ENCODE measurements around the gene CCDC149. TPM values are rescaled to one million over a fixed set of nuclear protein-coding genes. Genes with fewer than 3 reads are reported as not detected.

The CCDC149 gene
- total RNA-seq, 1 donor from 2014 or later, result 5.7 TPM

DNA sequence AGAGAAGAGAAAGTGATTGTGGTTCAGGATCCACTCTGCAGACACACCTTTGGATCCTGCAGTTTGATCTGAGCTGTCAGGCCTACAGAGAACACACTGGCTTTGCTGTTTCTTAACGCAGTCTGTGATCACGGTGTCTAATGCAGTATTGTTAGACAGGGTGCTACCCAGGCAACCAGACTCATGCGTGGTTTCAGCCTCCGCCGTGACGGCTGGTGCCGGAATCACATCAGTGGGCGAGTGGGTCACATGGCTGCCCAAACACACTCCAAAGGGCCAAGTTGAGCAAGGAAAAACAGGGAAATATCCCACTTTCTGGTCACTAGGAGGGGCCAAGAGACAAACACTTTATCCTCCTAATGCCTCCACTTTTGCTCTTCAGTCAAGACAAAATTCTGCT, 27.5 kb downstream of the CCDC149 start:
- H3K4me1 ChIP-seq (ENCODE audit: control insufficient read depth in 3 of 3, insufficient read depth in 3 of 3, low read length in 3 of 3), result no peaks in the 10 kb centered on the region
- no peaks in the 10 kb centered on the region for H3K9me3 ChIP-seq (ENCODE audit: control insufficient read depth in 3 of 3, low read length in 3 of 3)
- no peak overlapping the region for H3K9ac ChIP-seq (ENCODE audit: low read depth in 1 of 3, low read length in 3 of 3)
- no peaks in the 10 kb centered on the region for H3K27me3 ChIP-seq (ENCODE audit: control insufficient read depth in 3 of 3, insufficient read depth in 3 of 3, low read length in 3 of 3)
- H3K27ac ChIP-seq (ENCODE audit: low read depth, low read length), result no peak overlapping the region
- no peak overlapping the region for H3K4me3 ChIP-seq (ENCODE audit: low read length in 3 of 3)
- H3K36me3 ChIP-seq (ENCODE audit: control insufficient read depth in 3 of 3, insufficient read depth in 3 of 3, low read length in 3 of 3), result no peaks in the 10 kb centered on the region

GRCh38 chr4:24884902-24885301, 27.9 kb downstream of the CCDC149 start:
- no peak overlapping the region for H3K27ac ChIP-seq (ENCODE audit: low read depth, low read length)
- H3K36me3 ChIP-seq (ENCODE audit: control insufficient read depth in 3 of 3, insufficient read depth in 3 of 3, low read length in 3 of 3), result no peaks in the 10 kb centered on the region
- H3K9ac ChIP-seq (ENCODE audit: low read depth in 1 of 3, low read length in 3 of 3), result no peak overlapping the region
- no peak overlapping the region for H3K4me3 ChIP-seq (ENCODE audit: low read length in 3 of 3)
- no peaks in the 10 kb centered on the region for H3K4me1 ChIP-seq (ENCODE audit: control insufficient read depth in 3 of 3, insufficient read depth in 3 of 3, low read length in 3 of 3)
- H3K9me3 ChIP-seq (ENCODE audit: control insufficient read depth in 3 of 3, low read length in 3 of 3), result no peaks in the 10 kb centered on the region
- H3K27me3 ChIP-seq (ENCODE audit: control insufficient read depth in 3 of 3, insufficient read depth in 3 of 3, low read length in 3 of 3), result no peaks in the 10 kb centered on the region

DNA sequence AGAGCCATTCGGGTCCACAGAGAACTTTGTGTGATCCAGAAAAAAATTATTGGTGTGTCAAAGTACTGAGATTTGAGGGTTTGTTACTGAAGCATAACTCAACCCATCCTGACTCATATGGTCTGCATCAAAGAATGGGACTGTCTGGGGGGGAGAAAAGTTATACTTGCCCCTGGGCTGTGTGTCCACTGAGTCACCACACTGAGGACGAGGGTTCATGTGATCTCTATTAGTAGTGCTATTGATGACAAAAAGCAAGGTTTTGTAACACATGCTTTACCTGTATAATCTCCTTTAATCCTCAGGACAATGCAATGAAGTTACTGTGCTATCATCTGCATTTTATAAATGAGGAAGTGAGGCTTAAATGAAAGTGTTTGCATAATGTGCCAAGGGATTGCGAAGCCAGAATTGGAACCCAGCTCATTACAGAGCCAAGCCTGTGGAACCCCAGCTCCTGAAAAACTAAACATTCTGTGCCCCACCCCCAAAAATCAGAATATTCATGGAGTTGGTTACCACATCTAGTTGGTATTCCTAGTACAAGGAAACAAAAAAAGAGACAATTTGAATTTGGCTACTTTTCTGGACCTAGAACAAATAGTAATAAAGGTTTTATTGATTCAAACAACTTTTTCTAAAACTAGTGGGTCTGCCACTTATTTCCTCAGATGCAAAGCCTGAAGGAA, 31.2 kb downstream of the CCDC149 start:
- Histone ChIP-seq H3K4me3 (ENCODE audit: low read length in 3 of 3) (no peak overlapping the region), H3K9ac (ENCODE audit: low read depth in 1 of 3, low read length in 3 of 3) (no peak overlapping the region), H3K4me1 (ENCODE audit: control insufficient read depth in 3 of 3, insufficient read depth in 3 of 3, low read length in 3 of 3) (no peaks in the 10 kb centered on the region), H3K9me3 (ENCODE audit: control insufficient read depth in 3 of 3, low read length in 3 of 3) (no peaks in the 10 kb centered on the region), H3K27me3 (ENCODE audit: control insufficient read depth in 3 of 3, insufficient read depth in 3 of 3, low read length in 3 of 3) (no peaks in the 10 kb centered on the region), H3K36me3 (ENCODE audit: control insufficient read depth in 3 of 3, insufficient read depth in 3 of 3, low read length in 3 of 3) (no peaks in the 10 kb centered on the region), H3K27ac (ENCODE audit: low read depth, low read length) (no peak overlapping the region)

DNA sequence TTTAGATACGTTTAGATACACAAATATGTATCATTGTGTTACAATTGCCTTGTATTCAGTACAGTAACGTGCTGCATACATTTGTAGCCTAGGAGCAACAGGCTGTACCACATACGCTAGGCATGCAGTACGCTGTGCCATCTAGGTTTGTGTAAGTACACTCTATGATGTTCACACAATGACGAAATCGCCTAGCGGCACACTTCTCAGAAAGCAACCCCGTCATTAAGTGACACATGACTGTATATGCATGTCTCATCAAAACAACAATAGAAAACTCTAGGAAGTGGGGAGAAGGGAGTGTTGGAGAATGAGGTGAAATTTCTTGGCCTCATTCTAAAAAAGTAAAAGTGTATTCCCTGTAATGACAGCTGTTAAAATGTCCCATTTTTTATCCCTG, 32.7 kb downstream of the CCDC149 start:
- Histone ChIP-seq H3K36me3 (ENCODE audit: control insufficient read depth in 3 of 3, insufficient read depth in 3 of 3, low read length in 3 of 3) (peaks cover 2 to 3% (median 2%) of the 10 kb centered on the region in 3 donors), H3K9ac (ENCODE audit: low read depth in 1 of 3, low read length in 3 of 3) (no peak overlapping the region), H3K4me3 (ENCODE audit: low read length in 3 of 3) (no peak overlapping the region), H3K27me3 (ENCODE audit: control insufficient read depth in 3 of 3, insufficient read depth in 3 of 3, low read length in 3 of 3) (no peaks in the 10 kb centered on the region), H3K27ac (ENCODE audit: low read depth, low read length) (no peak overlapping the region), H3K4me1 (ENCODE audit: control insufficient read depth in 3 of 3, insufficient read depth in 3 of 3, low read length in 3 of 3) (no peaks in the 10 kb centered on the region), H3K9me3 (ENCODE audit: control insufficient read depth in 3 of 3, low read length in 3 of 3) (no peaks in the 10 kb centered on the region)

- Histone ChIP-seq H3K9me3 (ENCODE audit: control insufficient read depth in 3 of 3, low read length in 3 of 3) (no peaks in the 10 kb centered on the region), H3K4me1 (ENCODE audit: control insufficient read depth in 3 of 3, insufficient read depth in 3 of 3, low read length in 3 of 3) (no peaks in the 10 kb centered on the region), H3K36me3 (ENCODE audit: control insufficient read depth in 3 of 3, insufficient read depth in 3 of 3, low read length in 3 of 3) (peaks cover 2 to 3% (median 2%) of the 10 kb centered on the region in 3 donors), H3K27ac (ENCODE audit: low read depth, low read length) (no peak overlapping the region), H3K9ac (ENCODE audit: low read depth in 1 of 3, low read length in 3 of 3) (no peak overlapping the region), H3K27me3 (ENCODE audit: control insufficient read depth in 3 of 3, insufficient read depth in 3 of 3, low read length in 3 of 3) (no peaks in the 10 kb centered on the region), H3K4me3 (ENCODE audit: low read length in 3 of 3) (no peak overlapping the region)
Observed at GRCh38 chr4:24878636-24879016, 34.2 kb downstream of the CCDC149 start.

DNA sequence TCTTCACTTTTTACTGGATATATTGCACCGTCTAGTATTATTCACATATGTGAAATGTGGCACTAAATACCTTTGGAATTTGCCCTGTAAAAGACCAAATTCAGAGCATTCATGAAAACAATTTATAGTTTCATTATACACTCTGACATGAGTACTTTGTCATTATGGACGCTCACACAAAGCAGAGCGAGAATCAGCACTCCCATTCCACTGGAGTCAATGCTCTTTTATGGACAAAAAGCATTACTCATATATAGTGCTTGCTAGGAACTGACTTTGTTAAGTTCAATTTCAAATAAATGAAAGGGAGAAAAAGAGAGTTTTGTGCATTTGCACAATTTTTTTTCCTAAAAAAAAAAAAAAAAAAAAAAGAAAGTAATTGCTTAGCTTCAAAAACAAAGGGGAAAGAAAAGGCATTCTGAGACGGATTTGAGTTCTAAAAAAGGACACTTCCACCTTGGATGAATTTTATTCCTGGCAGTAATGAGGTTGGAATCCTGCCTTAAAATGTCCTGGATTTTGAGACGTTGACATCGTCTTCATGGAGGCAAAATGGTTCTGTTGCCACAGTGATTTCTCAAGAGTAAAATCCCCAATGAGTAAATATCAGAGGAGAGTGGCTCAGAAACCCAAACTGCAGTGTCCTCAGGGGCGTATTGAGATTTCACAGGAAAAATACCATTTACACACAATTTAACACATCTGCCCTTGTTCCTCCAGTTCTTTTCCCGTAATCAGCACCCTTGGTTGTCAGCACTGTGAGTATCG, 34.8 kb downstream of the CCDC149 start:
- Histone ChIP-seq H3K4me3 (ENCODE audit: low read length in 3 of 3) (no peak overlapping the region), H3K9me3 (ENCODE audit: control insufficient read depth in 3 of 3, low read length in 3 of 3) (no peaks in the 10 kb centered on the region), H3K9ac (ENCODE audit: low read depth in 1 of 3, low read length in 3 of 3) (no peak overlapping the region), H3K27me3 (ENCODE audit: control insufficient read depth in 3 of 3, insufficient read depth in 3 of 3, low read length in 3 of 3) (no peaks in the 10 kb centered on the region), H3K36me3 (ENCODE audit: control insufficient read depth in 3 of 3, insufficient read depth in 3 of 3, low read length in 3 of 3) (peaks cover 4 to 5% (median 5%) of the 10 kb centered on the region in 3 donors), H3K27ac (ENCODE audit: low read depth, low read length) (no peak overlapping the region), H3K4me1 (ENCODE audit: control insufficient read depth in 3 of 3, insufficient read depth in 3 of 3, low read length in 3 of 3) (no peaks in the 10 kb centered on the region)

- no peaks in the 10 kb centered on the region for H3K4me1 ChIP-seq (ENCODE audit: control insufficient read depth in 3 of 3, insufficient read depth in 3 of 3, low read length in 3 of 3)
- H3K27ac ChIP-seq (ENCODE audit: low read depth, low read length), result no peak overlapping the region
- peaks cover 10 to 16% (median 10%) of the 10 kb centered on the region in 3 donors for H3K36me3 ChIP-seq (ENCODE audit: control insufficient read depth in 3 of 3, insufficient read depth in 3 of 3, low read length in 3 of 3)
- H3K27me3 ChIP-seq (ENCODE audit: control insufficient read depth in 3 of 3, insufficient read depth in 3 of 3, low read length in 3 of 3), result no peaks in the 10 kb centered on the region
- H3K9ac ChIP-seq (ENCODE audit: low read depth in 1 of 3, low read length in 3 of 3), result no peak overlapping the region
- no peak overlapping the region for H3K4me3 ChIP-seq (ENCODE audit: low read length in 3 of 3)
- no peaks in the 10 kb centered on the region for H3K9me3 ChIP-seq (ENCODE audit: control insufficient read depth in 3 of 3, low read length in 3 of 3)
Observed at GRCh38 chr4:24876431-24876830, 36.4 kb downstream of the CCDC149 start.

- H3K4me3 ChIP-seq (ENCODE audit: low read length in 3 of 3), result no peak overlapping the region
- H3K9me3 ChIP-seq (ENCODE audit: control insufficient read depth in 3 of 3, low read length in 3 of 3), result no peaks in the 10 kb centered on the region
- H3K9ac ChIP-seq (ENCODE audit: low read depth in 1 of 3, low read length in 3 of 3), result no peak overlapping the region
- no peak overlapping the region for H3K27ac ChIP-seq (ENCODE audit: low read depth, low read length)
- H3K36me3 ChIP-seq (ENCODE audit: control insufficient read depth in 3 of 3, insufficient read depth in 3 of 3, low read length in 3 of 3), result peaks cover 10 to 19% (median 14%) of the 10 kb centered on the region in 3 donors
- no peaks in the 10 kb centered on the region for H3K4me1 ChIP-seq (ENCODE audit: control insufficient read depth in 3 of 3, insufficient read depth in 3 of 3, low read length in 3 of 3)
- no peaks in the 10 kb centered on the region for H3K27me3 ChIP-seq (ENCODE audit: control insufficient read depth in 3 of 3, insufficient read depth in 3 of 3, low read length in 3 of 3)
Observed at GRCh38 chr4:24872720-24873119, 40.1 kb downstream of the CCDC149 start.

GRCh38 chr4:24871210-24871609, 41.6 kb downstream of the CCDC149 start:
- H3K4me3 ChIP-seq (ENCODE audit: low read length in 3 of 3), result no peak overlapping the region
- no peaks in the 10 kb centered on the region for H3K9me3 ChIP-seq (ENCODE audit: control insufficient read depth in 3 of 3, low read length in 3 of 3)
- no peak overlapping the region for H3K27ac ChIP-seq (ENCODE audit: low read depth, low read length)
- H3K27me3 ChIP-seq (ENCODE audit: control insufficient read depth in 3 of 3, insufficient read depth in 3 of 3, low read length in 3 of 3), result no peaks in the 10 kb centered on the region
- H3K4me1 ChIP-seq (ENCODE audit: control insufficient read depth in 3 of 3, insufficient read depth in 3 of 3, low read length in 3 of 3), result no peaks in the 10 kb centered on the region
- H3K36me3 ChIP-seq (ENCODE audit: control insufficient read depth in 3 of 3, insufficient read depth in 3 of 3, low read length in 3 of 3), result peaks cover 7 to 17% (median 14%) of the 10 kb centered on the region in 3 donors
- no peak overlapping the region for H3K9ac ChIP-seq (ENCODE audit: low read depth in 1 of 3, low read length in 3 of 3)

DNA sequence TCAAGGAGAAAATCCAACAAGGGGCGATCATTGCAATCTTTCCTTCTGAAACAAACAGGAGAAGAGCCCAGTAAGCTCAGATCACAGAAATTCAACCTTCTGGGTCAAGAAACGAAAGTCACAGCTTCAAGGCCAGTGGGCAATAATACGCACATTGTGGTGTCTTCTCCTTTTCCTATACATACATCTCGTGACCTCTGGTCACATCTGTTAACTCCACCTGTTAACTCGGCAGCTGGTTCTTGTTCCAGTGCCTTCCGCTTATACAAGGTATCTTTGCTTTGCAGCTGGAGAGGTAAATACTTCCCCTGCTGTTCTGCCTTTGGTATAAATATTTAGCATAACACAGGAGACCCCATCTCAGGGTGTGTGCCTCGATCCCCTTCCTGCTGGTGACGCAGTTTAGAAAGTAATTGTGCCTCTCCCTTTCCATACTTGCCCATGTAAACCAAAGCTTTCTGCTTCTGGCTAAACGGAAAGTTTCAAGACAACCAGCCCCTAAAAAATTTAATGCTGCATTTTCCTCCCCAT, 45.0 kb downstream of the CCDC149 start:
- Histone ChIP-seq H3K4me1 (ENCODE audit: control insufficient read depth in 3 of 3, insufficient read depth in 3 of 3, low read length in 3 of 3) (no peaks in the 10 kb centered on the region), H3K36me3 (ENCODE audit: control insufficient read depth in 3 of 3, insufficient read depth in 3 of 3, low read length in 3 of 3) (peaks cover 6 to 12% (median 7%) of the 10 kb centered on the region in 3 donors)

More for the DNA sequence above, 45.0 kb downstream of the CCDC149 start:
- no peaks in the 10 kb centered on the region for H3K27me3 ChIP-seq (ENCODE audit: control insufficient read depth in 3 of 3, insufficient read depth in 3 of 3, low read length in 3 of 3)
- H3K9ac ChIP-seq (ENCODE audit: low read depth in 1 of 3, low read length in 3 of 3), result no peak overlapping the region
- no peak overlapping the region for H3K4me3 ChIP-seq (ENCODE audit: low read length in 3 of 3)
- no peak overlapping the region for H3K27ac ChIP-seq (ENCODE audit: low read depth, low read length)
- peaks cover 2 to 5% (median 4%) of the 10 kb centered on the region in 3 donors for H3K9me3 ChIP-seq (ENCODE audit: control insufficient read depth in 3 of 3, low read length in 3 of 3)

Data from skeletal muscle tissue (tissue), 4 donors.